Smooth muscle cell of the umbilical artery (primary cell): ENCODE data around the gene BRD9. TPM values are rescaled to one million over a fixed set of nuclear protein-coding genes. Genes with fewer than 3 reads are reported as not detected.

ENCODE experiments used
- total RNA-seq: library from RNA; depleted of rRNA; stranded (reverse); fragments of >200 nt; gene quantifications from 2 replicates; pipeline ENCODE4 v1.2.3, GENCODE V29; 2014

BRD9 gene
- total RNA-seq, result 42.2 and 57.1 TPM in 2 replicates

DNA sequence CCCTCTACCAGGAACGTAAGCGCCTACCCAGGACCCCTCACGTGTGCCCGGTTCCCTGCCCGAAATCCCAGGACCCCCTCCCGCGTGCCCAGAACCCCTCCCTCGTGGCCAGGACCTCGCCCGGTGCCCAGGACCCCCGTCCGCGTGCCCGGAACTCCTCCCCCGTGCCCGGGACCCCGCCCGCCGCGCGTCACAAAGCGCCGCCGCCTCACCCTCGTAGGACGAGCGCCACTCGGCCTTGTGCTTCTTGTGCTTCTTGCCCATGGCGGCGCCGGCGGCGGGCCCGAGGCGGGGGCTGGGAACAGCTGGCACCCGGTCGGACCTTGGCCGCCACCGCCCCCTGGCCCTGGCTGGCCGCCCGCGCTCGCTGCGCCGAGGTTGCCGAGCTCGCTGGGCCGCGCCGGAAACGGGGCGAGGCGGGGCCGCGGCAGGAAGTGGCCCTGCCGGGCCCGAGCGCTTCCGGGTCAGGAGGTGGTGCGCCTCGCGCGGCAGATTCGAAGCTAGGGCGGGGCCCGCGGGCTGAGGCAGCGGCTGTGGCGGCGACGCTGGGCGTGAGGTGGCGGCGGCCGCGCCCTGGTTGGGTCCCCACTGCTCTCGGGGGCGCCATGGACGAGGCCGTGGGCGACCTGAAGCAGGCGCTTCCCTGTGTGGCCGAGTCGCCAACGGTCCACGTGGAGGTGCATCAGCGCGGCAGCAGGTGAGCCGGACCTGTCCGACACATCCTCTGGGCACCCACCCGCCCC, at the start of gene BRD9, which contains the start of gene TRIP13:
Gene BRD9 (minus strand): TSS at position 408 of the 743 bp plus-strand sequence. CDS start 144 bp downstream, at position 264.
Gene TRIP13 (plus strand): TSS at position 491 of the 743 bp plus-strand sequence. CDS start 115 bp downstream, at position 606.

DNA sequence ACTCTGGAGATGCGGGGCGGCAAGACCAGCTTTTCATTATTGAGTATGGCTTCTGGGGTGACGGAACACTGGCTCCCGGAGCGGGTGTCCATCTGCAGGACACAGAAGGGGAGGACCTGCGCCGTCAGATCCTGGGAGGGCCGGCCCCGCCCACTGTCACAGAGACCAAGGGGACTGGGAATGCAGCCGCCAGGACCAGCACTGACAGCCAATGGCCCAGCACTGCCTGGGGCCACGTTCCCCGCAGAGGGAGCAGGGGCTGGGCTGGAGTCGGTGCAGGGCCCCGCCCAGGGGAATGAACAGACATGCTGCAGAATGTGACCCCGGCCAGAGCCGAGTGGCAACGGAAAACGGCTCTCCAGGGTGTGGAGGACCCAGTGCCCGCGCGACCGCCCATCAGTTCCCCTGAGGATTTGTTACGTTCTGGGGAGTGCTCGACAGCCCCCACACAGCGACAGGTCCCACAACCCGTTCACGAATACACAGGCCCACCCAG, 42.0 kb downstream of the BRD9 start, which contains the start of gene ZDHHC11:
Gene ZDHHC11 (minus strand): TSS at position 476 of the 496 bp plus-strand sequence. CDS start 384 bp downstream, at position 92.

Other genes with a start within 250 kb of the BRD9 start
- 0.30 and 0.37 TPM in 2 replicates for gene TPPP, start 199.4 kb downstream of the BRD9 start, total RNA-seq
- not detected in 2 replicates for gene ZDHHC11B, start 108.1 kb downstream of the BRD9 start, total RNA-seq
- 2.1 and 2.5 TPM in 2 replicates for gene ZDHHC11, start 41.8 kb downstream of the BRD9 start, total RNA-seq
- 4.2 and 21.2 TPM in 2 replicates for gene TRIP13, start 83 bp upstream of the BRD9 start, total RNA-seq
- gene NKD2, start 116.0 kb upstream of the BRD9 start, total RNA-seq, result 0.59 TPM in 1 of 2 replicates, not detected in the other
- 12.8 and 28.1 TPM in 2 replicates for gene SLC12A7, start 219.3 kb upstream of the BRD9 start, total RNA-seq